ENCODE data around the gene SPAG7.

The SPAG7 gene
- 45.2 to 62.4 (median 55.3) reads per million in 4 experiments for total RNA-seq

GRCh38 chr17:4967539-4968485 is at the start of gene SPAG7:
Gene SPAG7, minus strand, starts transcription at chr17:4967817. Its CDS starts 13 bp downstream, at chr17:4967804.
- DNase-seq = peak; percentile 85

GRCh38 chr17:5014357-5014756 is 46.7 kb upstream of the SPAG7 start:
- DNase-seq = no peak

GRCh38 chr17:5011928-5012327 is 44.3 kb upstream of the SPAG7 start:
- no peak for DNase-seq

GRCh38 chr17:5003214-5003867 is 35.7 kb upstream of the SPAG7 start:
- DNase-seq = no peak

- no peak for DNase-seq
Observed at GRCh38 chr17:5002121-5002788, 34.6 kb upstream of the SPAG7 start.

GRCh38 chr17:5000237-5000639 is 32.6 kb upstream of the SPAG7 start:
- no peak for DNase-seq

- DNase-seq = no peak
Observed at GRCh38 chr17:4999430-5000093, 31.9 kb upstream of the SPAG7 start.

- DNase-seq = no peak
Observed at GRCh38 chr17:4998732-4999429, 31.3 kb upstream of the SPAG7 start.

GRCh38 chr17:4998027-4998731 is 30.6 kb upstream of the SPAG7 start:
- no peak for DNase-seq

- DNase-seq = peak; percentile 80
Observed at GRCh38 chr17:4997302-4998026, 29.8 kb upstream of the SPAG7 start, which contains the start of the genes INCA1 and KIF1C. Gene INCA1, minus strand, starts transcription at chr17:4997522. Its CDS starts 3,085 bp downstream, at chr17:4994437. Gene KIF1C, plus strand, starts transcription at chr17:4997950. Its CDS starts 2,297 bp downstream, at chr17:5000247.

- DNase-seq = no peak
Observed at GRCh38 chr17:4994081-4994595, 26.5 kb upstream of the SPAG7 start.

- DNase-seq = no peak
Observed at GRCh38 chr17:4987767-4988567, 20.4 kb upstream of the SPAG7 start.

- DNase-seq = peak; percentile 73
Observed at GRCh38 chr17:4986951-4987766, 19.5 kb upstream of the SPAG7 start, which contains the start of gene CAMTA2. Gene CAMTA2, minus strand, starts transcription at chr17:4987675. Its CDS starts 1,453 bp downstream, at chr17:4986222.

GRCh38 chr17:4986403-4986802 is 18.8 kb upstream of the SPAG7 start:
- peak; percentile 17 for DNase-seq

- DNase-seq = no peak
Observed at GRCh38 chr17:4982305-4982704, 14.7 kb upstream of the SPAG7 start.

- DNase-seq = no peak
Observed at GRCh38 chr17:4980644-4981216, 13.1 kb upstream of the SPAG7 start.

GRCh38 chr17:4978726-4979125 is 11.1 kb upstream of the SPAG7 start:
- DNase-seq = no peak

GRCh38 chr17:4974115-4974670 is 6.6 kb upstream of the SPAG7 start:
- no peak for DNase-seq
